Ectodermal cell (in vitro differentiated cells): ENCODE measurements around the gene GMDS.

Source experiments
- H3K27ac ChIP-seq: 2 replicates; pipeline ENCODE4 v1.7.0; 2013; ENCODE audit warnings: mild to moderate bottlenecking, low read depth, low read length; ENCODE audit not compliant: insufficient read depth, poor library complexity, severe bottlenecking
- H3K27me3 ChIP-seq: 2 replicates; pipeline ENCODE4 v1.7.0; 2013; ENCODE audit warnings: mild to moderate bottlenecking, low read length; ENCODE audit not compliant: insufficient read depth, control insufficient read depth, poor library complexity, severe bottlenecking
- H3K36me3 ChIP-seq: one replicate; pipeline ENCODE4 v1.7.0; 2013; ENCODE audit warnings: low read length; ENCODE audit not compliant: control insufficient read depth, insufficient read depth
- H3K4me1 ChIP-seq: one replicate; pipeline ENCODE4 v1.7.0; 2013; ENCODE audit warnings: low read length; ENCODE audit not compliant: control insufficient read depth, insufficient read depth
- H3K4me3 ChIP-seq: 2 replicates; pipeline ENCODE4 v1.7.0; 2013; ENCODE audit warnings: low read depth, low read length, control low read depth; ENCODE audit not compliant: insufficient read depth
- H3K9me3 ChIP-seq: 2 replicates; pipeline ENCODE4 v1.7.0; 2013; ENCODE audit warnings: mild to moderate bottlenecking, low read length, moderate library complexity; ENCODE audit not compliant: control insufficient read depth
- WGBS, 2 experiments: methylation state at CpG; one replicate each; pipeline ENCODE4 v1.1.7; 2013; ENCODE audit warnings: missing lambda C conversion rate in 2 of 2; 5-methylcytosine and 5-hydroxymethylcytosine counted together

The GMDS gene

GRCh38 chr6:1726341-1726768 lies 519.0 kb downstream of the GMDS start:
- Histone ChIP-seq H3K36me3 (no peaks in the 10 kb centered on the region), H3K27me3 (no peaks in the 10 kb centered on the region), H3K4me3 (no peak overlapping the region), H3K4me1 (peaks cover 17% of the 10 kb centered on the region), H3K27ac (no peak overlapping the region), H3K9me3 (no peaks in the 10 kb centered on the region)
- 56 to 62% methylated on average over 11 of the region's 11 CpGs for WGBS, 2 experiments

- H3K4me1 ChIP-seq = peaks cover 31% of the 10 kb centered on the region
- no peaks in the 10 kb centered on the region for H3K9me3 ChIP-seq
- H3K4me3 ChIP-seq = no peak overlapping the region
- no peak overlapping the region for H3K27ac ChIP-seq
- H3K27me3 ChIP-seq = no peaks in the 10 kb centered on the region
- 79 to 83% methylated on average over 8 of the region's 8 CpGs for WGBS, 2 experiments
- no peaks in the 10 kb centered on the region for H3K36me3 ChIP-seq
These were observed 520.8 kb downstream of the GMDS start for GRCh38 chr6:1724616-1725015.

GRCh38 chr6:1724124-1724523 lies 521.3 kb downstream of the GMDS start:
- WGBS, 2 experiments = 85 to 86% methylated on average over 9 of the region's 9 CpGs

GRCh38 chr6:1722801-1723200 lies 522.6 kb downstream of the GMDS start:
- 94 to 95% methylated on average over 2 of the region's 2 CpGs for WGBS, 2 experiments
- Histone ChIP-seq H3K36me3 (no peaks in the 10 kb centered on the region), H3K4me1 (peaks cover 35% of the 10 kb centered on the region), H3K4me3 (no peak overlapping the region), H3K27ac (no peak overlapping the region), H3K27me3 (no peaks in the 10 kb centered on the region), H3K9me3 (no peaks in the 10 kb centered on the region)

More at GRCh38 chr6:1724124-1724523, 521.3 kb downstream of the GMDS start:
- H3K27ac ChIP-seq = no peak overlapping the region
- no peak overlapping the region for H3K4me3 ChIP-seq
- H3K27me3 ChIP-seq = no peaks in the 10 kb centered on the region
- no peaks in the 10 kb centered on the region for H3K36me3 ChIP-seq
- H3K4me1 ChIP-seq = peaks cover 31% of the 10 kb centered on the region
- no peaks in the 10 kb centered on the region for H3K9me3 ChIP-seq

GRCh38 chr6:1720620-1721322 lies 524.6 kb downstream of the GMDS start:
- WGBS, 2 experiments = 28 to 30% methylated on average over 8 of the region's 8 CpGs
- peak overlapping the region; percentile 71 for H3K27ac ChIP-seq
- no peaks in the 10 kb centered on the region for H3K9me3 ChIP-seq
- H3K4me1 ChIP-seq = peaks cover 32% of the 10 kb centered on the region
- H3K36me3 ChIP-seq = no peaks in the 10 kb centered on the region
- no peak overlapping the region for H3K4me3 ChIP-seq
- no peaks in the 10 kb centered on the region for H3K27me3 ChIP-seq

GRCh38 chr6:1719922-1720321 lies 525.5 kb downstream of the GMDS start:
- Histone ChIP-seq H3K36me3 (no peaks in the 10 kb centered on the region), H3K27ac (no peak overlapping the region), H3K4me1 (peaks cover 32% of the 10 kb centered on the region), H3K27me3 (no peaks in the 10 kb centered on the region), H3K9me3 (no peaks in the 10 kb centered on the region), H3K4me3 (no peak overlapping the region)
- 92 to 93% methylated on average over 3 of the region's 3 CpGs for WGBS, 2 experiments

GRCh38 chr6:1716868-1717267 lies 528.5 kb downstream of the GMDS start:
- 92 to 95% methylated on average over 5 of the region's 5 CpGs for WGBS, 2 experiments
- Histone ChIP-seq H3K4me1 (peaks cover 20% of the 10 kb centered on the region), H3K4me3 (no peak overlapping the region), H3K27ac (no peak overlapping the region), H3K9me3 (no peaks in the 10 kb centered on the region), H3K27me3 (no peaks in the 10 kb centered on the region), H3K36me3 (no peaks in the 10 kb centered on the region)

- Histone ChIP-seq H3K36me3 (no peaks in the 10 kb centered on the region), H3K27ac (no peak overlapping the region), H3K4me3 (no peak overlapping the region), H3K27me3 (no peaks in the 10 kb centered on the region), H3K9me3 (no peaks in the 10 kb centered on the region), H3K4me1 (peaks cover 19% of the 10 kb centered on the region)
- 82% methylated on average over 5 of the region's 5 CpGs for WGBS, 2 experiments
These were observed 529.0 kb downstream of the GMDS start for GRCh38 chr6:1716396-1716795.

- no peaks in the 10 kb centered on the region for H3K36me3 ChIP-seq
- no peak overlapping the region for H3K27ac ChIP-seq
- 87 to 88% methylated on average over 4 of the region's 4 CpGs for WGBS, 2 experiments
- no peak overlapping the region for H3K4me3 ChIP-seq
- peaks cover 9% of the 10 kb centered on the region for H3K4me1 ChIP-seq
- H3K9me3 ChIP-seq = no peaks in the 10 kb centered on the region
- H3K27me3 ChIP-seq = no peaks in the 10 kb centered on the region
These were observed 530.1 kb downstream of the GMDS start for GRCh38 chr6:1715336-1715735.

- 93 to 96% methylated on average over 5 of the region's 5 CpGs for WGBS, 2 experiments
- no peak overlapping the region for H3K4me3 ChIP-seq
- peaks cover 5% of the 10 kb centered on the region for H3K4me1 ChIP-seq
- no peak overlapping the region for H3K27ac ChIP-seq
- no peaks in the 10 kb centered on the region for H3K9me3 ChIP-seq
- H3K27me3 ChIP-seq = no peaks in the 10 kb centered on the region
- no peaks in the 10 kb centered on the region for H3K36me3 ChIP-seq
These were observed 530.8 kb downstream of the GMDS start for GRCh38 chr6:1714654-1715053.
